ENCODE results near the gene PPDPF.

- TF ChIP-seq POLR2AphosphoS5 (IDR thresholded peaks at IDR 0.05; ENCODE audit: borderline replicate concordance, low read depth, low read length), result no peak
- TF ChIP-seq EZH2 (IDR thresholded peaks at IDR 0.05), result no peak
Measured at GRCh38 chr20:63533388-63533787, 12.8 kb downstream of the PPDPF start.

All from SK-N-MC (cell line).